Right atrium auricular region (tissue), 2 donors: ENCODE results near the gene IVNS1ABP. TPM values are rescaled to one million over a fixed set of nuclear protein-coding genes. Genes with fewer than 3 reads are reported as not detected.

Experiments used
- DNase-seq: peaks from one replicate; pipeline ENCODE4 v3.0.0-alpha.2; 2019; ENCODE audit warnings: low spot score
- H3K27ac ChIP-seq, 2 donors: fragments of 200-600 bp; sonication (generic); 1 replicate in 1 of 2; 2 replicates in 1 of 2; pipeline ENCODE4 v1.5.1; 2016 to 2019
- H3K27me3 ChIP-seq, 2 donors: fragments of 200-600 bp; sonication (generic); one replicate each; pipeline versions ENCODE4 v1.5.1 to v1.6.0; 2017 to 2019
- H3K36me3 ChIP-seq: fragments of 200-600 bp; sonication (generic); one replicate; pipeline ENCODE4 v1.5.1; 2016
- H3K4me1 ChIP-seq, 2 donors: fragments of 200-600 bp; sonication (generic); one replicate each; pipeline versions ENCODE4 v1.5.1 to v1.6.0; 2017 to 2019
- H3K4me3 ChIP-seq, 2 donors: fragments of 200-600 bp; sonication (generic); 1 replicate in 1 of 2; 2 replicates in 1 of 2; pipeline ENCODE4 v1.5.1; 2017 to 2019; ENCODE audit warnings: mild to moderate bottlenecking in 1 of 2, moderate library complexity in 1 of 2
- H3K9me3 ChIP-seq, 2 donors: fragments of 200-600 bp; sonication (generic); one replicate each; pipeline ENCODE4 v1.5.1; 2019
- CTCF ChIP-seq, 2 donors: fragments of 200-600 bp; sonication (generic); IDR thresholded peaks; one replicate each; pipeline ENCODE4 v1.5.1; 2019; ENCODE audit warnings: antibody characterized with exemption in 2 of 2
- total RNA-seq, 2 donors: library from RNA; depleted of rRNA; stranded (reverse); fragments of >200 nt; gene quantifications; one replicate each; pipeline ENCODE4 v1.1.0, GENCODE V29; 2016

The IVNS1ABP gene
- total RNA-seq, 2 donors from 2014 or later: 20.6 to 21.3 TPM

DNA sequence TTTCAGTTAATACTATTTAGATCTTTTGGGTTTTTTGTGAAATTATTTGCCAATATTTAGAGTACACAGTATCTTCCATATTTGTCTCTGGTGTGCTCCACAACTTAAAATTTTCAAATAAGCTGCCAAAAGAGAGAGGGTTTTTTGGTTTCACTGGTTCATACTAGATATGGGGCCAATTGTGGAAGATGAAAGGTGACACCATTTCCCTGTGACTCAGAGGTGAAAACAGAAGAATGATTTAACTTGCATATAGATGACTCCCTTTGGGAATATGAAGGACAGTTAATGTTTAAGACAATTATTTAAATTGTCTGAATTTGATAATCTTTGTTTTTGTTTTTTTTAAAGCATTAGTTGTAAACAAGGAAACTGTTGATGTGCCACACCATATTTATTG, 37.5 kb downstream of the IVNS1ABP start:
- peaks cover 8% of the 10 kb centered on the region for H3K36me3 ChIP-seq
- no peak for DNase-seq
- no peaks in the 10 kb centered on the region for H3K9me3 ChIP-seq
- no peak overlapping the region for H3K4me3 ChIP-seq
- TF ChIP-seq CTCF (IDR thresholded peaks at IDR 0.05): no peak
- H3K27ac ChIP-seq: no peak overlapping the region
- H3K4me1 ChIP-seq: peaks cover 0 to under 1% of the 10 kb centered on the region in 2 donors
- H3K27me3 ChIP-seq: no peaks in the 10 kb centered on the region

GRCh38 chr1:185271921-185272320, 45.1 kb downstream of the IVNS1ABP start:
- H3K4me3 ChIP-seq: no peak overlapping the region
- no peaks in the 10 kb centered on the region for H3K9me3 ChIP-seq
- no peaks in the 10 kb centered on the region for H3K27me3 ChIP-seq
- no peak for TF ChIP-seq CTCF (IDR thresholded peaks at IDR 0.05)
- no peak overlapping the region for H3K27ac ChIP-seq
- no peaks in the 10 kb centered on the region for H3K36me3 ChIP-seq
- DNase-seq: no peak
- no peaks in the 10 kb centered on the region for H3K4me1 ChIP-seq

GRCh38 chr1:185268352-185268751, 48.7 kb downstream of the IVNS1ABP start:
- no peak for DNase-seq
- no peak overlapping the region for H3K27ac ChIP-seq
- H3K36me3 ChIP-seq: no peaks in the 10 kb centered on the region
- H3K4me1 ChIP-seq: no peaks in the 10 kb centered on the region
- no peak for TF ChIP-seq CTCF (IDR thresholded peaks at IDR 0.05)
- no peak overlapping the region for H3K4me3 ChIP-seq
- no peaks in the 10 kb centered on the region for H3K9me3 ChIP-seq
- H3K27me3 ChIP-seq: no peaks in the 10 kb centered on the region

GRCh38 chr1:185267701-185268100, 49.3 kb downstream of the IVNS1ABP start:
- H3K27ac ChIP-seq: no peak overlapping the region
- H3K4me1 ChIP-seq: no peaks in the 10 kb centered on the region
- H3K4me3 ChIP-seq: no peak overlapping the region
- no peak for TF ChIP-seq CTCF (IDR thresholded peaks at IDR 0.05)
- DNase-seq: no peak
- H3K27me3 ChIP-seq: no peaks in the 10 kb centered on the region
- H3K9me3 ChIP-seq: no peaks in the 10 kb centered on the region
- H3K36me3 ChIP-seq: no peaks in the 10 kb centered on the region

- no peak for TF ChIP-seq CTCF (IDR thresholded peaks at IDR 0.05)
- no peak for DNase-seq
- Histone ChIP-seq H3K27ac (no peak overlapping the region), H3K4me3 (no peak overlapping the region), H3K9me3 (no peaks in the 10 kb centered on the region), H3K36me3 (no peaks in the 10 kb centered on the region), H3K4me1 (no peaks in the 10 kb centered on the region), H3K27me3 (no peaks in the 10 kb centered on the region)
These were observed 49.7 kb downstream of the IVNS1ABP start for GRCh38 chr1:185267301-185267700.

DNA sequence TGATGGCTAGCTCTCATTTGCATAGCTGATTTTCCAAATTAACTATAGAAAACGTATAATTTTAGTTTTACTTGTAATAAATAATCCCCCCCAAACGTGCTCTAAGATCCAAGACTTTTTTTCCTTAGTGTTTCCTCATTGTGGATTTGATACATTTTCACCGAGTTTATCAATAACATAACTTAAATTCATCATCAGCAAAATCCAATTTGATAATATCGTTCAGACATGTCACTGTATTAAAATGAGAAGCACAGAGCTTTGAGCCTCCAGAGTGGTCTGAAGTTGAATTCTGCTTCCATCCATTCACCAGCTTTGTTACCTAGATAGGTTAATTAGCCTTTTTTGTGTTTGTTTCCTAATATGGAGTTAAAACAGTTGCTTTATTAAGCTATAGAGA, 51.7 kb downstream of the IVNS1ABP start:
- H3K4me1 ChIP-seq: no peaks in the 10 kb centered on the region
- no peaks in the 10 kb centered on the region for H3K9me3 ChIP-seq
- no peak overlapping the region for H3K4me3 ChIP-seq
- no peaks in the 10 kb centered on the region for H3K36me3 ChIP-seq
- no peak for TF ChIP-seq CTCF (IDR thresholded peaks at IDR 0.05)
- no peaks in the 10 kb centered on the region for H3K27me3 ChIP-seq
- H3K27ac ChIP-seq: no peak overlapping the region
- DNase-seq: no peak
